HG03457 (cell line): ENCODE data around the gene CRLF1.

ENCODE experiments used
- ATAC-seq: cut with Tn5 transposase; IDR thresholded peaks from one replicate; pipeline ENCODE4 v1.9.1; 2021; ENCODE audit warnings: moderate number of reproducible peaks; ENCODE audit not compliant: unreplicated experiment

CRLF1 gene, protein sequence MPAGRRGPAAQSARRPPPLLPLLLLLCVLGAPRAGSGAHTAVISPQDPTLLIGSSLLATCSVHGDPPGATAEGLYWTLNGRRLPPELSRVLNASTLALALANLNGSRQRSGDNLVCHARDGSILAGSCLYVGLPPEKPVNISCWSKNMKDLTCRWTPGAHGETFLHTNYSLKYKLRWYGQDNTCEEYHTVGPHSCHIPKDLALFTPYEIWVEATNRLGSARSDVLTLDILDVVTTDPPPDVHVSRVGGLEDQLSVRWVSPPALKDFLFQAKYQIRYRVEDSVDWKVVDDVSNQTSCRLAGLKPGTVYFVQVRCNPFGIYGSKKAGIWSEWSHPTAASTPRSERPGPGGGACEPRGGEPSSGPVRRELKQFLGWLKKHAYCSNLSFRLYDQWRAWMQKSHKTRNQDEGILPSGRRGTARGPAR

DNA sequence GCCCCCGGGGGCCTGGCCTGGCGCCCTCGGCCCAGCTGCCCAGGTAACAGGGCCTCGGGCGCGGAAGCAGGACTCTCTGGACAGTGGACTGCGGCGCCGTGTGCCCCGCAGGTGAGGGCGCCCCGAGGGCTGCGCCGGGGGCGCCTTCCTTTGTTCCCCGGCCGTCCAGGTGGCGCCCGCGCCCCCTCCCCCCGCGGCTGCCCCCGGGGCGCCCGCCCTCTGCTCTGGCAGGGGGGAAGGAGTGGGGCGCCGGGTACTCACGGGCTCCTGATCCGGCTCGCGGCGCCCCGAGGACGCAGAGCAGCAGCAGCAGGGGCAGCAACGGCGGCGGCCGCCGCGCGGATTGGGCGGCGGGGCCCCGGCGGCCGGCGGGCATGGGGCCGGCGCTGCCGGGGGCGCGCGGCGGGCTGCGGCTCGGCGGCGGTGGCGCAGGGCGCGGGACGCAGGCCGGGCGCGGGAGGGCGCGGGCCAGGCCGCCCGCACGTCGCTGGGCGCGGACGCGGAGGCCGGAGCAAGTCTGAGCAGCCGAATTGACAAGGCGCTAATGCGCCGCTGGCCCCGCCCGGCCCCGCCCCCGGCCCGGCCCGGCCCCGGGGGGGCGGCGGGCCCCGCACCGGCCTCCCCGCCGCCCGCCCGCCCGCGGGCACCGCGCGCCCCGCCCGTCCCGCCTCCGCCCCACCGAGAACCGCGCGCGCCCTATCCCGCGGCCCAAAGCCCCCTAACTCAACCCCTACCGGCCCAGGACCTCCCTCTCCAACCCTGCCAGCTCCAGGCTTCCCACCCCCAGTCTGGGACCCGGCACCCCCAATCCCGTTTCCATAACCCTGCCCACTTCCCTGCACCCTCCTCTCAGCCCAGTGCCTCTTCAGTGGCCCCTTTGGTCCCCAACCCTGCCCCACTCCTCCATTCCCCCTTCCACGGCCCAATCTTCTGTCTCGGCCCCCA is at the start of gene CRLF1:
TSS of gene CRLF1 (minus strand) at position 519 of the 945 bp plus-strand sequence. CDS start at position 376, 143 bp downstream.
- no peak for ATAC-seq

DNA sequence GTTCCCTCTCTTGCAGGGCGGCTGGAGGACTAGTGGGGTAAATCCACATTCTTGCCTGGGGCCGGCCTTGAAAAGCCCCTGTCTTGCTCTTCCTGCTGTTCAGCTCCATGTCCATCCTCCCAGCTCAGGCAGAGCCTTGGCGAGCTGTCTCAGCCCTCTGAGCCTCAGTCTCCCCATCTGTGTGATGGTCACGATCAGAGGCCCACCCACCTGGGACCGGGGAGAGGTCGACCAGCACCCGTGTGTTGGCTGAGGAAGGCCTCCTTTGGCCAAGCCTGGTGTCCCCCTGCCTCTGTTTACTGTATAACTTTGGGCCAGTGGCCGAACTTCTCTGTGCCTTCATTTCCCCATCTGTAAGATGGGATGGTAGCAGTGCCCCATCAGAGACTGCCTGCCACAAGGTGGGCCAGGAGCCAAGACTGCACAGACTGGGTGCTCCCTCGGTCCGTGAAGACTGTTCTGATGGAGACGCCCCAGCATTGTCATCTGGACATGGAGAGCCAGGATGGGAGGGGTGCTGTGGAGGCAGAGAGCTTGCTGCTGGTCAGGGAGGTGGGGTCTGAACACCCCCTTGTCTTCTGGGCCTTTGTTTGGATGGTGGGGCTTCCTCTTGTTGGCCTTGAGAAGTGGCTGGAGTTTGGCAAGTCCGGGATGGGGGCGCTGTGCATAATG is 48.7 kb upstream of the CRLF1 start:
- ATAC-seq, result no peak

DNA sequence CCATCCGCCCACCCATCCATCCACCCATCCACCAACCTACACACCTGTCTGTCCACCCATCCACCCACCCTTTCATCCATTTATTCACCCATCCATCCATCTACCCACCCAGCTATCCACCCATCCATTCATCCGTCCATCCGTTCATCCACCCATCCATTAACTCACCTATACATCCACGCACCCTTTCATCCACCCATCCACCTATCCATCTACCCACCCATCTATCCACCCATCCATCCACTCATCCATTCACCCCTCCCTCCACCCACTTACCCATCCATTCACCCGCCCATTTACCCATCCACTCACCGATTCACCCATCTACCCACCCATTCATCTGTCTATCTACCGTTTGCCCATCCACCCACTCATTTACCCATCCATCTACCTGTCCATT is 47.9 kb upstream of the CRLF1 start:
- no peak for ATAC-seq

DNA sequence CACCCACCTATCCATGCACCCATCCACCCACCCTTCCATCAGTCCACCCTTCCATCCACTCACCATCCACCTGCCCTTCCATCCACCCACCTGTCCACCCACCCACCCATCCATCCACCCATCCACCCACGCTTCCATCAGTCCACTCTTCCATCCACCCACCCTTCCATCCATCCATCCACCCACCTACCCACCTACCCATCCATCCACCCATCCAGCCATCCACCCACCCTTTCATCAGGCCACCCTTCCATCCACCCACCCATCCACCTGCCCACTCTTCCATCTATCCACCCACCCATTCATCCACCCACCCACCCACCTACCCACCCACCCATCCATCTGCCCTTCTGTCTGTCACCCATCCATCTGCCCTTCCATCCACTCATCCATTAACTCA is 47.3 kb upstream of the CRLF1 start:
- ATAC-seq, result no peak

DNA sequence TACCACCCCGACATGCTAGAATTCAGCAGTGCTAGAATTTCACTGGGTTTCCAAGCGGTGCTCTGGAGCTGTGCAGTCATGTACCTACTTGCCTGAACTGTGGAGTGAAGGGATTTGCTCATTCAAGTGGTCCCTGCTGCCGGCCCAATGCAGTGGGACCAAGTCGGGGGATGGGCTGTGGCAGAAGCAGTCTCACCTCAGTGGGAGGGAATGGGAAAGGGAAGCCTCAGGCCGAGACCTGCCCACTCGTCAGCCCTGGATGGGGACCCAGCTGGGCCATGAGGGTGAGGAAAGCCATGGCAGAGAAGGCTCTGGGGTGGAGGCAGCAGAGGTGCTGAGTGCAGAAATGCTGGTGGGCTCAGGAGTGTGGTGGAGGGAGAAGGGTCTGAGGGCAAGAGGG is 45.1 kb upstream of the CRLF1 start:
- no peak for ATAC-seq

DNA sequence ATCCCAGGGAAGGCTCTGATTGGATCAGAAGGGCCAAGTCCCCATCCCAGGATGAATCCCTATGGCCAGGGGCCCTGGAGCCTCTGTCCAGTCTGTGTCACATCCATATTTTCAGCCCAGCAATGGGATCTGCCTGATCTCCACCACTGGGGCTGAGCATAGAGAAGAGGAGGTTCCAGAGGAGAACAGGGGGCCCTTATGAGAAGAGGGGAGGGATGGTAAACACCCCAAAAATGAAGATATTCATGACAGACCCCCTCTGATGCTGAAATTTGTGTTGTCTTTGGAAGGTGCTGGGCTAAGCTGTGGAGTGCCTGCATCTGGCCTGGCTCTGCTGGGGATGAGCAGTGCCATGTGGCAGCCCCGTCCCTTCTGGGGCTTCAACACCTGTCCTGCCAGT is 44.7 kb upstream of the CRLF1 start:
- no peak for ATAC-seq

DNA sequence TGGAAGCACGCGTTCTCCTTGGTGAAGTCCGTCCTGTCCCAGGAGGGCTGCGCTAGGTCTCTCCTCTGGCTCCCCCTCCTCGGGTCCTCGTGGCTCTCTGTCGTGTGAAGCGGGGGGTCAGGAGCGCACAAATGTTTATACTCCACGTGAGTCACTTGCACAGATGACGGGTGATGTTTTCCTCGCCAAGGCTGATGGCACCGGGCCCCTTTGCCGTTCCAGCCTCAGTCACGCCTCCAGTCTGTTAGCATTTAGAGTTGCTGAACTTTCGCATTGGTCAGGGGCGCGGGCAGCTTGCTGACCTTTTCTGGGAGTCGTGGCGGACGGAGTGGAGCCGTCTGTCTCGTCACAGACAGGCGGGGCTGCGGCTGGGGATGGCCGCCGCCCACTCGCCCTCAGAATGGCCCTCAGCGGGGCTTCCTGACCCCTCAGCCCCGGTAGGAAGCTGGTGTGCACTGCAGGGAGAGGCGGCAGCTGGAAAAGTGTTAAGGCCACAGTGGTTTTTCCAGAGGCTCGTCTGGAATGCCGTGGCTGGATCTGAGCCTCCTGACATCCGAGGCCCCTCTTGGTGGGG is 44.0 kb upstream of the CRLF1 start:
- ATAC-seq, result no peak

DNA sequence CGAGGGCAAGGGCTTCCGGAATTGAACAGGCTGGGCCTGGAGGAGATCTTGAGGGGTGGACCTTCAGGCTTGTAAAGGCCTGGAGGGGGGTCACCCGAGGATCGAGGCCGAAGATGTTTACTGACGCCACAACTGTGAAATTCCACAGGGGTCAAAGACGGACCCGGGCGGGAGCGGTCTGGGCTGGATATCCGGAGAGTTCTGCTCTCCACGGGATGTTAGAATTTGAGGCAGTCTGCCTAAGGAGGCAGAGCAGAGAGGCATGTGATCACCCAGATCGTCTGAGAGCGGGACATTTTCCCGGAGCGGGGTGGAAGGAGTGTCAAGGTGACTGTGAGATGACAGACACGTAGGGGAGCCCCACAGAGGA is 43.4 kb upstream of the CRLF1 start:
- no peak for ATAC-seq

DNA sequence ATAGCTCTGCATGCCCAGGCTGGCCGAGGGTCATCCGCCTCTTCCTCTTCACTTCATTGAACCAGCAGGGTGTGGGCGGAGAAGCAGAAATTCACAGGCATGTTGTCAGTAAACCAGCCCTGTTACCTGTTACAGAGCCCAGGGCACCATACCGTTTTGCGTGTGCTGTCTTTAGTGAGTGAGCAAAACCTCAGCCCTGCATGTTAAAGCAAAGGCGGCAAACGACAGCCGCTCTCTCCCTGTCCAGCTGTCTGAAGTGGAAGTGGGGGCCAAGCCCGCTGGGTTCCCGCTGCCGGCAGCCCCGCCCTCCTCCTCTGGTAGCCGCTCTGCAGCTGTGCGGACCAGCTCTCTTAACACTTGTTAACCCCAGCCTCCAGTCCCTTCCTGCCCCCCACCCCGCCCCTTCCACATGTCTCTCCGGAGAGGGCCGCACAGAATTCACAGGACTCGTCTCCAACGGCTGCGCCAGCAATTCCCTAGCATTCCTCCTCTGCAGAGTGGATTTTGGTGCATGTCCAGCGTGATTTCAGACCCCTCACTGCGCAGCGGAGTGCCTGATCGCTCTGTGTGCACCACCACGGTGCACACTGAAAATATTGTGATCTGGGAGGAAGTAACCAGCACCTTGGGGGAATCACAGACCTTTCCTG is 42.9 kb upstream of the CRLF1 start:
- no peak for ATAC-seq

DNA sequence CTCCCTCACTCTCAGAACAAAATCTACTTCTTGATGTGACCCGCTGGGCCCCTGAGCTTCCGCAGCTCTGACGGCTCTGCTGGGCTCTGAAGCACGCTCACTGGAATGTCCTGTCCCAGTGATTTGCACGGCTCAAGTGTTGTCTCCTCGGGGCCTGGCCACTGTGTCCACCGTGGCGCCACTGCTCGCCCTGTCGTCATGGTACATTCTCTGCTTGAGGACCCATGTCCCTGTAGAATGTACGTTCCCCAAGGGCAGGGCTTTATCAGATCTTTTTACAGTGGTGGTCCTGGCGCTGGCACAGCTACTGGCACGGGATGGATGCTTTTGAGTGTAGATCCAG is 42.3 kb upstream of the CRLF1 start:
- no peak for ATAC-seq

DNA sequence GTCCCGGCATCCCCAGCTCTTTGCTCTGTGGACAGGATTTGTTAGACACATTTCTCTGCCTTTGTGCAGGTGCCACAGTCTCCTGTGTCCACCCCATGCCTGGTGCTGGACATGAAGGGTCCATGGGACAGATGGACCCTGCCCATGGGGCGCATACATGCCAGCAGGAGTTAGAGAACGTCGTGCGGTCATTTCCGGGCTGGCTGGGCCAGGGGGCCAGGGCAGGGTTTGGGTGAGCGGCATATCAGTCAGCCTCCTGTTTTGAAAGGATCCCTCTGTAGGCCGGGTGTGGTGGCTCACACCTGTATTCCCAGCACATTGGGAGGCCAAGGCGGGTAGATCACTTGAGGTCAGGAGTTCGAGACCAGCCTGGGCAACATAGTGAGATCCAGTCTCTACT is 41.2 kb upstream of the CRLF1 start:
- ATAC-seq, result no peak

DNA sequence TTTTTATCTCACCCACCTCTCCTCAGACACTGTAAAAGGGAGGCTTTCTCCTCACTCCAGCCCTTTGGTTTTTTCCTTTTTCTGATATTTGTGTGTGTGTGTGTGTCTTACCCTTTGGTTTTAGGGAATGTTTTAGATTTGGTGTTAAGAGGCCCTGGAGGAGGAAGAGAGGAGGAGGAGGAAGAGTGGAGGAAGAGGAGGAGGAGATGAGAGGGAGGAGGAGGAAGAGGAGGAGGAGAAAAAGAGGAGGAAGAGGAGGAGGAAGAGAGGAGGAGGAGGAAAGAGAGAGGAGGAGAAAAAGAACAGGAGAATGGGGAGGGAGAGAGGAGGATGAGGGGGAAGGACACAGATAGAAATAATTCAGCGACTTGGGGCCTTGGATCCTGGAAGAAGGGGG is 40.8 kb upstream of the CRLF1 start:
- ATAC-seq, result no peak

DNA sequence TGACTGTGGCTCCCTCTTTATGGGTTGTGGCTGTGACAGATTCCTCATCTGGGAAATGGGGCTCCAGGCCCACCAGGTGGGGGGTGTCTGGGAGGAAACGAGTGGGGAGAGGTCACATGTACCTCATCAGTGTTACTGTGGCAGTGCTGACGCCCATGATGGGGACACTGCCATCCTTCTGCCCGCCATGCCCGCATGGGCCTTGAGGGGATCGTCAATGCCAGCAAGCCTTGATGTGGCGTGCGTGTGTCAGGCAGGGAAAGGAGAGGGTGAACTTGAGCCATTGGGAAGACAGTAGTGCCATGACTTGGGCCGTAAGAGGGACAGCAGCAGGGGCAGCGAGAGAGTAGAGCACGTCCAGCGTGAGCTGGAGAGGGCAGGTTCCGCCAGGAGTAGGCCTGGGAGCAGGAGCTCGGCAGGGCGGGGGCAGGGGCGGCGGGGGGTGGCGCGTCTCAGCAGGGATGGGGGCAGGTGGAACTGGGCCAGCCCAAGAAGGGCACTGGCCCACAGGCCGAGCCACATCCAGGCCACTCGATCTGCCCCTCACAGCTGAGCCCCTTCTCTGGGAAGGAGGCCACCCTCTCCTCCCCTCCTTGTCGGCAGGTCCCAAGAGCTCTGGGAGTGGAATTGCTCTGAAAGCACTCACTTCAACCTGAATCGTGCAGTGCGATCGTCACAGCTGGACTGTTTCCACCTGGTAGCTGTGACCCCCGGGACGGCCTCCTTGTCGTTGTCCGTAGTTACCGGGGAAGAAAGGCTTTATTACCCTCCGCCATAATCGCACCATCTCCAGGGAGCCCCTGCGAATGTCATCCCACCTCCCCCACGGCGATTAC is 40.2 kb upstream of the CRLF1 start:
- ATAC-seq, result no peak

DNA sequence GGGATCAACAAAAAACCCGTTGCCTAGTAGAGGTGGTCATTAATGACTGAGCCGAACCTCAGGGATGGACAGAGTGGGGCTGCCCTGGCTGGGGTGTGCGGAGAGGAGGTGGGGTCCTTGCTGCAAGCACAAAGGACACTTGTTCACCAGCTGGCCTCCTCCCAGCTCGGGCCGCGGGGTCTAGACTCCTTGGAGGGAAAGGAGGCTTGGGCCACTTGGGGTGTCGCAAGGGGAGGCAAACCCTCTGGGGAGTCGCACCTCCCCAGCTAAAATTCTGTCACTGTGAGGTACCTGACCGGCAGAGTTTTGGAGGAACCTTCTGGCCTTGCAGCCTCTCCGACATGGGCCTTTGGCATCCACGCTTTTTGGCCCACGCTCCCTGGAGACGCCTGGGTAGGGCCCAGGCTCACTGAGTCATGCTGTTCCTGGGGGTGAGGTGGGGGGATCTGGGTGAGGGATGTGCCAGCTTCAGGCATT is 38.5 kb upstream of the CRLF1 start:
- ATAC-seq, result no peak

DNA sequence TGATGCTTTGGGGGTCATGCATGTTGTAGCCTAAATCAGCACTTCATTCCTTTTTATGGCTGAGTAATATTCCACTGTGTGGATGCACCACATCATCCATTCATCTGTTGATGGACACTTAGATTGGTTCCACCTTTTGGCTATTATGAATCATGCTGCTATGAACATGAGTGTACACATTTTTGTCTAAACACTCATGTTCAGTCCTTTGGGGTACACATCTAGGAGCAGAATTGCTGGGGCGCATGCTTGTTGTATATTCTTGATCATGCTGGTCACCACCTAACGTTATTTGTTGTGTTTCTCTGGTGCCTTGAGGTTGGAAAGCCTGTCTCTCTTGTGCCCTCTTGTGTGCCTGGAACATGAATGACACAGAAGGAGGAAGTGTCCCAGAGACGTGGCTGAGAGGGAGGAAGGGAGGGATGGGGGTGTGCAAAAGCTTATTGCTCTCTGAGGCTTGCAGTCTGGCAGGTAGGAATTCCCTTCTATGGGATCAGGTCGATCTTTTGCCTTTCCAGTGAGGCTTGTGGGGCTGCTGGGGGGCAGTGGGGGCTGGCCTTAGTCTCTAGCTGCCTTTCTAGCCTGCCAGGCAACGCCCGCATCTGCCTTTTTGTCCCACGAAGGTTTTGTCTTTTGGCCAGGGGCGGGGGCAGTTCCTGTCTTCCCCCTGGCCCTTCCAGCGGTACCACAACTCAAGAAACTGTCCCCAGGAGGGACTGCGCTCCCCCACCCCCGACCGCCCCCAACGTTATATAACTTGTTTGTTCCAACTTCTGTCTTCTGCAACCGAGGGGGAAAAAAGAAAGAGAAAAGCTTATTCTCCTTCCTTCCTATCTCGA is 37.8 kb upstream of the CRLF1 start:
- ATAC-seq, result no peak

DNA sequence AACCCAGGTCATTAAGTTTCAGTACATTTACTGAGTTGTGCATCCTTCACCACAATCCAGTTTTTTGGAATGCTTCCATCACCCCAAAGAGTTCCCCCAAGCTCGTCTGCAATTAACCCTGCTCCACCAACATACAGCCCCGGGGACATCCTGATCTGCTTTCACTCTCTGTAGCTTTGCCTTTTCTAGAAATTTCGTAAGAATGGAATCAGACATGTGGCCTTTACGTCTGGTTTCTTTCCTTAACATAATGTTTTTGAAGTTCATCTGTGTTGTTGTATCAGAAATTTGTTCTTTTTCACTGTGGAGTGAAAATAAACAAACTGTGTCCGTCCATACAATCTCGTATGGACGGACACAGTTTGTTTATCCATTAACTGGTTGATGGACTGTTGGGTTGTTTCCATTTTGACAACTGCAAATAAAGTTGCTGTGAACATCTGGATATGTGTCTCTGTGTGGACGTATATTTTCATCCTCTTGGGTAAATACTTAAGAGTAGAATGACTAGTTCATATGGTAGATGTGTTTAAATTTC is 33.2 kb upstream of the CRLF1 start:
- ATAC-seq, result no peak

DNA sequence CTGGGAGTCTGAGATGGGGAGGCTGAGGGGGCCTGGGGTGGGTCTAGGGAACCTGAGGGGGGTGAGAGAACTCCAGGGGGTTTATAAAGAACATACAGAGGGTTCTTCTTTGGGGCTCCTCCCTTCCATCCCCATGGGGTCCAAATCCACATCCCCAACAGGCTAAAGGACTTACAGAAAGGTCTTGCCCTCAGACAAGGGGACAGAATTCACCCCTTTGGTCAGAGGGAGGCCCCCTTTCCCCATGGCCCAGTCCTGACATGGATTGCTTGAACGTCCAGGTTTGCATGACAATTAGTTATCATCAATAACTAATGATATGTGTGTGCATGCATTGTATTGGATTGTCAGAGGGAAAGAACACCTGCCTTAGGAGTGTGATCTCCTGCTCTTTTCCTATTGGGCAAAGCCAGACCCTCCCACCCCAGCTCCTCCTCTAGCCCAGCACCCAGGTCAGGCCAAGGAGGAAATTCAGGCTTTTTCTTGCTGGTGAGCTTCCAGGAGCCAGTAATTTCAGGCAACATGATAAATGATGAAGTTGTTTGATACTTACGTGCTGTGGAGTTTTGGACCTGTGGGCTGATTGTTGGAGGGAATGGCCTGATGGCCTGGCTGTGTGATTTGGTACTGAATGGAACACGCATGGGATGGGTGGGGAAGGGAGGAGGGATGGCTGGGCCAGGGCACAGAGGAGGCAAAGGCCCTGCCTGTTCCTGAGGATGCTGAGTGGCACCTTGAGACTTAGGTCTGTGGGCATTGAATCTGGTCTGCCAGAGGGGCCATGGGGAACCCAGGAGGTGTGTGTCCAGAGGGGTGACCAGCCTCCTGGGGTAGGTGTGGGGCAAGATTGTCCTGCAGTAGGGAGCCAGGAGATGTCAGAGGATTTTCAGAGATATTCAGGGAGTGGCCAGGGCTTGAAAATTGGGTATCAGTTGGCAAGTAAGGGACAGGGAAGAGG is 31.4 kb upstream of the CRLF1 start:
- ATAC-seq, result no peak
